PC-9 (cell line): ENCODE data around the gene RPP40.

Experiments
- EZH2 ChIP-seq: fragments of 200-600 bp; sonication (generic); IDR thresholded peaks from 2 replicates; pipeline ENCODE4 v1.8.0; 2017; ENCODE audit warnings: antibody characterized with exemption, low read depth
- TF ChIP-seq, protein P1 (sequence below): fragments of 200-600 bp; sonication (generic); conservative IDR thresholded peaks from 2 replicates; pipeline ENCODE4 v1.6.1; 2017; ENCODE audit warnings: mixed run types, antibody characterized with exemption, mild to moderate bottlenecking, moderate library complexity

DNA sequence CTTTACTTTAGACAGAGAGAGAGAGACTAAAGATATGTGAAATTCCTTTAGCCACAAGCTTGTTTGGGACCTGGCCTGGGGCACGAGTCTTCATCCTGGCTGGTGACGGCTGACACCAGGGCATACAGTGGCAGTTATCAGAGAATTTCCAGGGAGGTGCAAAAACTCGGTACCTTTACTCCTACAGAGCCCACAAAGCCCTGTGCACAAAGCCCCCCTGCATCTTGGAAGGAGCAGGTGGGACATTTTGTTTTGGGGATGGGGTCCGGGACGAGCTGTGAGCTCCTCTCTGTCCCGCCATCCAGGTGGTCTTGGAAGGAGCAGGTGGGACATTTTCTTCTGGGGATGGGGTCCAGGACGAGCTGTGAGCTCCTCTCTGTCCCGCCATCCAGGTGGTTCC, 28.9 kb downstream of the RPP40 start:
- TF ChIP-seq, protein P1, sequence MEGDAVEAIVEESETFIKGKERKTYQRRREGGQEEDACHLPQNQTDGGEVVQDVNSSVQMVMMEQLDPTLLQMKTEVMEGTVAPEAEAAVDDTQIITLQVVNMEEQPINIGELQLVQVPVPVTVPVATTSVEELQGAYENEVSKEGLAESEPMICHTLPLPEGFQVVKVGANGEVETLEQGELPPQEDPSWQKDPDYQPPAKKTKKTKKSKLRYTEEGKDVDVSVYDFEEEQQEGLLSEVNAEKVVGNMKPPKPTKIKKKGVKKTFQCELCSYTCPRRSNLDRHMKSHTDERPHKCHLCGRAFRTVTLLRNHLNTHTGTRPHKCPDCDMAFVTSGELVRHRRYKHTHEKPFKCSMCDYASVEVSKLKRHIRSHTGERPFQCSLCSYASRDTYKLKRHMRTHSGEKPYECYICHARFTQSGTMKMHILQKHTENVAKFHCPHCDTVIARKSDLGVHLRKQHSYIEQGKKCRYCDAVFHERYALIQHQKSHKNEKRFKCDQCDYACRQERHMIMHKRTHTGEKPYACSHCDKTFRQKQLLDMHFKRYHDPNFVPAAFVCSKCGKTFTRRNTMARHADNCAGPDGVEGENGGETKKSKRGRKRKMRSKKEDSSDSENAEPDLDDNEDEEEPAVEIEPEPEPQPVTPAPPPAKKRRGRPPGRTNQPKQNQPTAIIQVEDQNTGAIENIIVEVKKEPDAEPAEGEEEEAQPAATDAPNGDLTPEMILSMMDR, result no peak
- no peak for TF ChIP-seq EZH2
